Left lung (tissue), 10 donors: ENCODE measurements around the gene LRRC32. TPM values are rescaled to one million over a fixed set of nuclear protein-coding genes. Genes with fewer than 3 reads are reported as not detected.
A peak's percentile ranks its signal among the peaks of the same experiment; 100 is the strongest.

Source experiments
- ATAC-seq: fragments of 200-7000 bp; cut with Tn5 transposase; one replicate; pipeline ENCODE4 v1.9.1; 2020; ENCODE audit warnings: moderate library complexity
- DNase-seq, 4 donors: peaks; one replicate each; pipeline ENCODE4 v3.0.0-alpha.2; 2013 to 2020
- H3K27ac ChIP-seq, 2 donors: fragments of 200-600 bp; sonication (generic) in 1 of 2; one replicate each; pipeline versions ENCODE4 v1.5.0 to v1.8.0; 2020 to 2021
- H3K27me3 ChIP-seq, 2 donors: fragments of 200-600 bp; sonication (generic) in 1 of 2; one replicate each; pipeline versions ENCODE4 v1.5.0 to v1.8.0; 2020 to 2021
- H3K36me3 ChIP-seq, 2 donors: fragments of 200-600 bp; sonication (generic) in 1 of 2; one replicate each; pipeline versions ENCODE4 v1.5.0 to v1.8.0; 2020 to 2021
- H3K4me1 ChIP-seq, 2 donors: fragments of 200-600 bp; one replicate each; pipeline ENCODE4 v1.8.0; 2021
- H3K4me3 ChIP-seq, 2 donors: fragments of 200-600 bp; sonication (generic) in 1 of 2; one replicate each; pipeline versions ENCODE4 v1.5.0 to v1.8.0; 2020 to 2021; ENCODE audit warnings: mild to moderate bottlenecking in 1 of 2
- H3K9me3 ChIP-seq, 2 donors: fragments of 200-600 bp; sonication (generic) in 1 of 2; one replicate each; pipeline versions ENCODE4 v1.5.0 to v1.8.0; 2020 to 2021
- intact Hi-C, 2 donors: fragments of 100-400 bp; cut with DNase I; formaldehyde crosslinking; loops; one replicate each; pipeline versions ENCODE4 v1.11.2 to v1.14.2; 2022
- polyA plus RNA-seq, 6 donors: library from polyadenylated mRNA; unstranded; fragments of 120-200 nt; gene quantifications; one replicate each; pipeline ENCODE4 v1.2.1, GENCODE V29; 2013; ENCODE audit not compliant: insufficient read length in 6 of 6
- total RNA-seq, 2 donors: library from RNA; stranded (reverse); fragmentation: NEBNext Ultra II Directional; extraction: Animal tissue kit (Norgen Biotek cat#: 25700); gene quantifications; one replicate each; pipeline ENCODE4 v1.2.1, GENCODE V29; 2021
- TF ChIP-seq, protein P1 (sequence below), 2 donors: fragments of 200-600 bp; sonication (generic) in 1 of 2; IDR thresholded peaks; one replicate each; pipeline versions ENCODE4 v1.5.0 to v1.8.0; 2021; ENCODE audit warnings: antibody characterized with exemption in 2 of 2
- donor health status: DM: no; HTN: yes; CAD: no.
- donor health status: DM: no; HTN: no; CAD: no.

Gene LRRC32
- total and polyA plus RNA-seq, 8 donors = 38.7 to 66.8 (median 45.0) TPM

DNA sequence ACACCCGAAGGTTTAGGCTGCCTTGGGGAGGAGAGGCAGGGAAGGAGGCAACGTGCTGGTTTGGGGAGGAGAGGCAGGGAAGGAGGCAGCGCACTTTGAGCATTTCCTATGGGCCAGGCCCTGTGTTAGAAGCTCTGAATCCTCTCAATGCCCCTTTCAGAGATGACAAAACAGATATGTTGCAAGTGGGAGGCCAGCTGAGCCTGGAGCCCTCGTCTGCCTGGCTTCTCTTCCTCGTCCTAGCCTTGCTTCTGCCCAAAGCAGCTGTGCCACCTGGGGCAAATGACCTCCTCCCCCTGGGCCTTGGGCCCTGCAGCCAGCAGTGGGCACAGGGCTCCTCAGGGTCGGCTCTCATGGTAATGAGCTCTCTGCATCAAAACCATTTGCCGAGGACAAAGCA, 15.3 kb upstream of the LRRC32 start:
- ATAC-seq (no peak), DNase-seq (peak in 1 of 4 donors; percentile 39)
- no peaks in the 10 kb centered on the region for H3K9me3 ChIP-seq
- peaks cover 0 to 12% of the 10 kb centered on the region in 2 donors for H3K4me1 ChIP-seq
- intact Hi-C loops = no loop called here
- TF ChIP-seq, protein P1, sequence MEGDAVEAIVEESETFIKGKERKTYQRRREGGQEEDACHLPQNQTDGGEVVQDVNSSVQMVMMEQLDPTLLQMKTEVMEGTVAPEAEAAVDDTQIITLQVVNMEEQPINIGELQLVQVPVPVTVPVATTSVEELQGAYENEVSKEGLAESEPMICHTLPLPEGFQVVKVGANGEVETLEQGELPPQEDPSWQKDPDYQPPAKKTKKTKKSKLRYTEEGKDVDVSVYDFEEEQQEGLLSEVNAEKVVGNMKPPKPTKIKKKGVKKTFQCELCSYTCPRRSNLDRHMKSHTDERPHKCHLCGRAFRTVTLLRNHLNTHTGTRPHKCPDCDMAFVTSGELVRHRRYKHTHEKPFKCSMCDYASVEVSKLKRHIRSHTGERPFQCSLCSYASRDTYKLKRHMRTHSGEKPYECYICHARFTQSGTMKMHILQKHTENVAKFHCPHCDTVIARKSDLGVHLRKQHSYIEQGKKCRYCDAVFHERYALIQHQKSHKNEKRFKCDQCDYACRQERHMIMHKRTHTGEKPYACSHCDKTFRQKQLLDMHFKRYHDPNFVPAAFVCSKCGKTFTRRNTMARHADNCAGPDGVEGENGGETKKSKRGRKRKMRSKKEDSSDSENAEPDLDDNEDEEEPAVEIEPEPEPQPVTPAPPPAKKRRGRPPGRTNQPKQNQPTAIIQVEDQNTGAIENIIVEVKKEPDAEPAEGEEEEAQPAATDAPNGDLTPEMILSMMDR (IDR thresholded peaks at IDR 0.05) = no peak
- no peaks in the 10 kb centered on the region for H3K27me3 ChIP-seq
- no peaks in the 10 kb centered on the region for H3K36me3 ChIP-seq
- H3K27ac ChIP-seq = no peak overlapping the region
- no peak overlapping the region for H3K4me3 ChIP-seq

DNA sequence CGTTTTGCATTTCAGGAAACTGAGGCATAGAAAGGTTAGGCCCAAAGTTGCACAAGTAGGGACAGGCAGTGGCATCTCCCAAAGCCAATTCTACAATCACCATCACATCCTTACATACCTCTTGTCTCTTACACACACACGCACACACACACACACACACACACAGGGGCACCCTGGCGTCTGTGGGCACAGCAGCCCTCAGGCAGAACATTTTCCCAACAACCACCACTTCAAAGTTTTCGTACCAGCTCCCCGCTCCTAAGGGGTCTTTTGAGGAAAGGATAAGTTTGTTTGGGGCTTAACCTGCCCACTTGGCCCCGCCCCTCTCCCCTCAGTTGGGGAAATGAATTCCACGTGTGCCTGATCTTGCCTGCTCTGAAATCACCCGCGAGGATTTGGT, 14.7 kb upstream of the LRRC32 start:
- ATAC-seq (no peak), DNase-seq (peak in 1 of 4 donors; percentile 37)
- no peaks in the 10 kb centered on the region for H3K27me3 ChIP-seq
- H3K4me1 ChIP-seq = peaks cover 6 to 16% of the 10 kb centered on the region in 2 donors
- no peaks in the 10 kb centered on the region for H3K36me3 ChIP-seq
- no peak overlapping the region for H3K4me3 ChIP-seq
- TF ChIP-seq, protein P1 (IDR thresholded peaks at IDR 0.05) = no peak
- H3K27ac ChIP-seq = no peak overlapping the region
- intact Hi-C loops = no loop called here
- no peaks in the 10 kb centered on the region for H3K9me3 ChIP-seq

DNA sequence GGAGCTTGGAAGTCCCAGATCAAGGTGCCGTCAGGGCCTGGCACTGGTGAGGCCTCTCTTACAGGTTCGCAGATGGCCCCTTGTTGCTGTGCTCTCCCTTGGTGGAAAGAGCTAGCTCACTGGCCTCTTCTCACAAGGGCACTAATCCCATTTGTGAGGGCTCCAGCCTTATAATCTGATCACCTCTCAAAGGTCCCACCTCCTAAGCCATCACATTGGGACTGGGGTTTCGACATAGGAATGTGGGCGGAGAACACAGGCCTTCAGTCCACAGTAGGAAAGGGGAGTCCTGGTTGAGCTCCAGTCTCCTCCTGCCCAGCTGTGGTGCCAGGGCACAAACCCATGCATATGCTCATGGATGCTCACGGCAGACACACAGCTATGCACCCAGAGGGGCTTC, 14.0 kb upstream of the LRRC32 start:
- no peak for ATAC-seq
- Histone ChIP-seq H3K27ac (no peak overlapping the region), H3K4me3 (no peak overlapping the region), H3K27me3 (no peaks in the 10 kb centered on the region), H3K36me3 (no peaks in the 10 kb centered on the region), H3K4me1 (peaks cover 6 to 16% of the 10 kb centered on the region in 2 donors), H3K9me3 (no peaks in the 10 kb centered on the region)
- intact Hi-C loops = no loop called here
- peak in 1 of 4 donors; percentile 9 for DNase-seq
- TF ChIP-seq, protein P1 (IDR thresholded peaks at IDR 0.05) = no peak

DNA sequence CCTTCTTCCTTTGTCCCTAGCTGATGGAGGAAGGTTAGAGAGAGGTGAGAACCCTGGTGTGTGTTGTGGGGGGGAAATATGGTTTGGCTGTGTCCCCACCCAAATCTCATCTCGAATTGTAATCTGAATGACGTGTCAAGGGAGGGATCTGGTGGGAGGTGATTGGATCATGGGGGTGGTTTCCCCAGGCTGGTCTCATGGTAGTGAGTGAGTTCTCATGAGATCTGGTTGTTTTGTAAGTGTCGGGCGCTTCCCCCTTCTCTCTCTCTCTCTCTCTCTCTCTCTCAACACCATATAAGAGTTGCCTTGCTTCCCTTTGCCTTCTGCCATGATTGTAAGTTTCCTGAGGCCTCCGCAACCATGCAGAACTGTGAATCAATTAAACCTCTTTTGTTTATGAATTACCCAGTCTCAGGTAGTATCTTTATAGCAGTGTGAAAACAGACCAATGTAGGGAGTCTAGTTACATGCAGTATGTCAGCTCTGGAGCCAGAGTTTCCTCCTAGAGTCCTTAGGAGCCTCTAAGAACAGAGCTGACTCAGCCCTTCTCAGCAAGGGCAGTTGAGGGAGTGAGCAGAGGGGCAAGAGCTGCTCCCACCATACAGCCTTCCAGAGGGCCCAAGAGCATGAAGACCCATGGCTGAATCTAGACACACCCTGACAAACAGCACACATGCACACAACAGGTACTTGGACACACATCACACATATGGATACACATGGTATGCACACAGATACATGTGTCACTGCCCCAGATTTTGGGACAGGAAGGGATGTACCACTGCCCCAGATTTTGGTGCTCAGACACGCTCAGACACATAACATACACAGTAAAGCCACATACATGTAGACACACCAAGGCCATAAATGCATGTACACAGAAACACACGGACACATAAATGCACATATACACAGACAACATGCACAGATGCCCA, 12.9 kb upstream of the LRRC32 start:
- ATAC-seq (no peak), DNase-seq (no peak)
- H3K27me3 ChIP-seq = no peaks in the 10 kb centered on the region
- no peaks in the 10 kb centered on the region for H3K9me3 ChIP-seq
- H3K4me1 ChIP-seq = peaks cover 6 to 16% of the 10 kb centered on the region in 2 donors
- intact Hi-C loops = no loop called here
- no peak overlapping the region for H3K4me3 ChIP-seq
- no peaks in the 10 kb centered on the region for H3K36me3 ChIP-seq
- H3K27ac ChIP-seq = no peak overlapping the region
- TF ChIP-seq, protein P1 (IDR thresholded peaks at IDR 0.05) = no peak

DNA sequence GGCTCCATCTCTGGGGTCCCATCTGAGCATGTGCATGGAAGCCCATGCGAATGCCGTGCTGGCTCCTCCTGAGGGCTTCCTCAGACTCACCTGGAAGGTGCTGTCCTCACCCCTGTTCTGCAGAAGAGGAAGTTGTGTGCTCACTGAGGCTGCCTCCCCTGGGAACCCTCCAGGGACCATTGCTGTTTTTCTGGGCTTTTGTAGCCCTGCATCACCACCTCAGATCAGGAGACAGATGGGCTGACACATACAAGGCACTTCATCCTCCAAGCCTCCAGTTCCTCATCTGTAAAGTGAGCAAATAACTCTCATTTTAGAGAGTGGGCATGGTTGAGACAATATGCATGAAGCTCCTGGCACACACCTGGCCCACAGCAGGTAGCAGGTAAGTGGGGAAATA, 12.1 kb upstream of the LRRC32 start:
- H3K36me3 ChIP-seq = no peaks in the 10 kb centered on the region
- ATAC-seq (no peak), DNase-seq (no peak)
- no peaks in the 10 kb centered on the region for H3K9me3 ChIP-seq
- H3K4me3 ChIP-seq = no peak overlapping the region
- TF ChIP-seq, protein P1 (IDR thresholded peaks at IDR 0.05) = no peak
- H3K27ac ChIP-seq = no peak overlapping the region
- H3K4me1 ChIP-seq = peaks cover 6 to 16% of the 10 kb centered on the region in 2 donors
- intact Hi-C loops = no loop called here
- H3K27me3 ChIP-seq = no peaks in the 10 kb centered on the region
